DND-41 (cell line): ENCODE measurements around the gene VWA8.

Experiments used
- EZH2 ChIP-seq: IDR thresholded peaks from 3 replicates; pipeline ENCODE4 v1.6.1; 2012; ENCODE audit warnings: borderline replicate concordance, low read depth, mild to moderate bottlenecking, moderate library complexity, low read length, inconsistent platforms; ENCODE audit not compliant: severe bottlenecking
- TF ChIP-seq, protein P1 (sequence below): IDR thresholded peaks from 2 replicates; pipeline ENCODE4 v1.5.1; 2012; ENCODE audit warnings: borderline replicate concordance, low read length, moderate library complexity, mild to moderate bottlenecking; ENCODE audit not compliant: poor library complexity, severe bottlenecking; ENCODE audit errors: extremely low read depth

DNA sequence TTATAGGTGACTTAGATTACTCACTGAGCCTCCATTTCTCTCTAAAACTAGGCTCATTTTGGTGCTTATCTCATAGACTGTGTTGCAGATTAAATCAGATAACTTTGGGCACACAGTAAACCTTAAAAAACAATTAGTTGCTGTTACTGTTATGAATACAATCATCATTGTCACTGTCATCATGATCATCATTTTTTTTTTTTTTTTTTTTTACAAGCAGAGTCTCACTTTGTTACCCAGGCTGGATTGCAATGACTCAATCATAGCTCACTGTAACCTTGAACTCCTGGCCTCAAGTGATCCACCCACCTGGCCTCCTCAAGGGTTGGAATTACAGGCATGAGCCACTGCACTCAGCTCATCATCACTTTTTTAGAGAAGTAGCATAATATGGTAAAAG is 60.0 kb downstream of the VWA8 start:
- TF ChIP-seq, protein P1, sequence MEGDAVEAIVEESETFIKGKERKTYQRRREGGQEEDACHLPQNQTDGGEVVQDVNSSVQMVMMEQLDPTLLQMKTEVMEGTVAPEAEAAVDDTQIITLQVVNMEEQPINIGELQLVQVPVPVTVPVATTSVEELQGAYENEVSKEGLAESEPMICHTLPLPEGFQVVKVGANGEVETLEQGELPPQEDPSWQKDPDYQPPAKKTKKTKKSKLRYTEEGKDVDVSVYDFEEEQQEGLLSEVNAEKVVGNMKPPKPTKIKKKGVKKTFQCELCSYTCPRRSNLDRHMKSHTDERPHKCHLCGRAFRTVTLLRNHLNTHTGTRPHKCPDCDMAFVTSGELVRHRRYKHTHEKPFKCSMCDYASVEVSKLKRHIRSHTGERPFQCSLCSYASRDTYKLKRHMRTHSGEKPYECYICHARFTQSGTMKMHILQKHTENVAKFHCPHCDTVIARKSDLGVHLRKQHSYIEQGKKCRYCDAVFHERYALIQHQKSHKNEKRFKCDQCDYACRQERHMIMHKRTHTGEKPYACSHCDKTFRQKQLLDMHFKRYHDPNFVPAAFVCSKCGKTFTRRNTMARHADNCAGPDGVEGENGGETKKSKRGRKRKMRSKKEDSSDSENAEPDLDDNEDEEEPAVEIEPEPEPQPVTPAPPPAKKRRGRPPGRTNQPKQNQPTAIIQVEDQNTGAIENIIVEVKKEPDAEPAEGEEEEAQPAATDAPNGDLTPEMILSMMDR: no peak
- no peak for TF ChIP-seq EZH2
